Right cardiac atrium (tissue), 5 donors: ENCODE data around the gene TSEN2. TPM values are rescaled to one million over a fixed set of nuclear protein-coding genes. Genes with fewer than 3 reads are reported as not detected.

Source experiments
- ATAC-seq, 2 donors: fragments of 200-7000 bp; cut with Tn5 transposase; one replicate each; pipeline versions ENCODE4 v1.8.0 to v1.9.1; 2020; ENCODE audit warnings: moderate library complexity in 2 of 2, mild to moderate bottlenecking in 1 of 2
- DNase-seq, 3 donors: peaks; one replicate each; pipeline ENCODE4 v3.0.0-alpha.2; 2020
- H3K27ac ChIP-seq: one replicate; pipeline ENCODE4 v1.5.1; 2013; ENCODE audit warnings: mild to moderate bottlenecking, low read length, control low read depth, moderate library complexity
- H3K27me3 ChIP-seq: one replicate; pipeline ENCODE4 v1.6.1; 2013; ENCODE audit not compliant: control insufficient read depth, insufficient read depth
- H3K4me1 ChIP-seq: one replicate; pipeline ENCODE4 v1.6.1; 2013; ENCODE audit warnings: low read length; ENCODE audit not compliant: control insufficient read depth, insufficient read depth
- H3K4me3 ChIP-seq: one replicate; pipeline ENCODE4 v1.5.1; 2013; ENCODE audit warnings: low read length, control low read depth
- H3K9me3 ChIP-seq: one replicate; pipeline ENCODE4 v1.6.1; 2013; ENCODE audit warnings: low read length; ENCODE audit not compliant: control insufficient read depth
- WGBS: extraction: QIAGEN DNeasy Blood & Tissue Kit; methylation state at CpG from one replicate; pipeline ENCODE4 v1.1.7; 2013; 5-methylcytosine and 5-hydroxymethylcytosine counted together
- intact Hi-C, 4 donors: fragments of 100-400 bp; cut with DNase I; formaldehyde crosslinking; loops; one replicate each; pipeline versions ENCODE4 v1.11.0 to v1.14.0; 2022 to 2023
- polyA plus RNA-seq: library from polyadenylated mRNA; stranded (reverse); fragments of 200-250 nt; gene quantifications from one replicate; pipeline ENCODE4 v1.2.3, GENCODE V29; 2013
- total RNA-seq, 4 donors: library from RNA; stranded (reverse); fragmentation: NEBNext Ultra II Directional; extraction: Animal tissue kit (Norgen Biotek cat#: 25700); gene quantifications; one replicate each; pipeline ENCODE4 v1.2.1, GENCODE V29; 2021
- donor health status: healthy with polysubstance abuse.
- donor health status: DM: no; HTN: yes; CAD: no.
- donor health status: DM: no; HTN: no; CAD: no.
- donor health status: DM: no; HTN: yes; CAD: no; lungs with severe emphysema.
- donor health status: DM: yes; HTN: yes; CAD: no.

TSEN2 gene
- total and polyA plus RNA-seq, 5 donors: 13.9 to 21.4 (median 19.2) TPM

GRCh38 chr3:12557473-12558100, 73.3 kb downstream of the TSEN2 start:
- no peaks in the 10 kb centered on the region for H3K9me3 ChIP-seq
- intact Hi-C loops: no loop called here
- H3K27me3 ChIP-seq: no peaks in the 10 kb centered on the region
- peaks cover 8% of the 10 kb centered on the region for H3K4me1 ChIP-seq
- H3K4me3 ChIP-seq: peak overlapping the region; percentile 68
- H3K27ac ChIP-seq: peak overlapping the region; percentile 84
- WGBS: 1% methylated on average over 18 of the region's 18 CpGs
- ATAC-seq (no peak), DNase-seq (no peak)

GRCh38 chr3:12558706-12559105, 74.4 kb downstream of the TSEN2 start:
- intact Hi-C loops: no loop called here
- DNase-seq: no peak
- Histone ChIP-seq H3K4me3 (no peak overlapping the region), H3K27ac (no peak overlapping the region), H3K4me1 (peaks cover 8% of the 10 kb centered on the region), H3K9me3 (no peaks in the 10 kb centered on the region), H3K27me3 (no peaks in the 10 kb centered on the region)
- no peak for ATAC-seq
- WGBS: 72% methylated on average over 4 of the region's 4 CpGs

GRCh38 chr3:12559520-12559919, 75.2 kb downstream of the TSEN2 start:
- WGBS: 70% methylated on average over 3 of the region's 3 CpGs
- H3K27me3 ChIP-seq: no peaks in the 10 kb centered on the region
- no peaks in the 10 kb centered on the region for H3K9me3 ChIP-seq
- no peak overlapping the region for H3K27ac ChIP-seq
- H3K4me3 ChIP-seq: no peak overlapping the region
- ATAC-seq (no peak), DNase-seq (no peak)
- intact Hi-C loops: no loop called here
- H3K4me1 ChIP-seq: peaks cover 8% of the 10 kb centered on the region

- intact Hi-C loops: no loop called here
- H3K9me3 ChIP-seq: no peaks in the 10 kb centered on the region
- ATAC-seq: no peak
- DNase-seq: no peak
- peak overlapping the region; percentile 73 for H3K27ac ChIP-seq
- no peak overlapping the region for H3K4me3 ChIP-seq
- H3K4me1 ChIP-seq: peaks cover 8% of the 10 kb centered on the region
- H3K27me3 ChIP-seq: no peaks in the 10 kb centered on the region
- WGBS: 66% methylated on average over 5 of the region's 5 CpGs
Observed at GRCh38 chr3:12560505-12561190, 76.4 kb downstream of the TSEN2 start.

DNA sequence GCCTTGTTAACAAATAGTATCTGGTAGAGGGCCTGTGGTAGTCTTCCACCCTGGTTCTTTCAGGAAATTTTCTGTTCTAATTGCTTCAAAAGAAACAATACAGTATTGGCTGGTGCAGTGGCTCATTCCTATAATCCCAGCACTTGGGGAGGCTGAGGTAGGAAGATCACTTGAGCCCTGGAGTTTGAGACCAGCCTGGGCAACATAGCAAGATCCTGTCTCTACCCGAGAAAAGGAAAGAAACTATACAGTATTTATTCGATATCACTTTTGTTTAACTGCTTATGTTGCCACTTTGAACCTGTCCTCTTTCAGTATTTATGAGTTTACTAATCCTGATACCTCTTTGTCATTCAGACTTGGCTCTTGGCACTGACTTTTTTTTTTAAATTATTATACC, 77.1 kb downstream of the TSEN2 start:
- no peak for DNase-seq
- 93% methylated on average over 2 of the region's 2 CpGs for WGBS
- ATAC-seq: no peak
- Histone ChIP-seq H3K27ac (no peak overlapping the region), H3K27me3 (no peaks in the 10 kb centered on the region), H3K9me3 (no peaks in the 10 kb centered on the region), H3K4me1 (peaks cover 8% of the 10 kb centered on the region), H3K4me3 (no peak overlapping the region)
- intact Hi-C loops: no loop called here

- peaks cover 8% of the 10 kb centered on the region for H3K4me1 ChIP-seq
- ATAC-seq: no peak
- H3K4me3 ChIP-seq: no peak overlapping the region
- intact Hi-C loops: no loop called here
- WGBS: 39% methylated on average over 1 of the region's 1 CpG
- H3K27ac ChIP-seq: peak overlapping the region; percentile 14
- DNase-seq: no peak
- H3K27me3 ChIP-seq: no peaks in the 10 kb centered on the region
- H3K9me3 ChIP-seq: no peaks in the 10 kb centered on the region
Observed at GRCh38 chr3:12562451-12562850, 78.2 kb downstream of the TSEN2 start.

DNA sequence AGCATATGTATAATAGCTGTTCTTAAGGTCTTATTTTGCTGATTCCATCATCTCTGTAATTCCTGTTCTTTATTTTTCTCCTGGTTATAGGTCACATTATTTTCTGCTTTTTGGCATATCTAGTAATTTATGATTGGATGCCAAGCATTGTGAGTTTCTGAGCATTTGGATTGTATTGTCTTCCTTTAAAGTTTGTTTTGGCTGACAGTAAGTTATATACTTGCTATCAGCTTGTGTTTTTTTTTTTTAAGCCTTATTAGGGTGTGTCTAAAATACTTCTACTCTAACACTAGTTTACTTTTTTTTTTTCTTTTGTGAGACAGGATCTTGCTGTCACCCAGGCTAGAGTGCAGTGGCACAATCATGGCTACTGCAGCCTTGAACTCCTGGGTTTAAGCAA, 82.7 kb downstream of the TSEN2 start:
- no peak for DNase-seq
- Histone ChIP-seq H3K27me3 (no peaks in the 10 kb centered on the region), H3K27ac (no peak overlapping the region), H3K4me3 (no peak overlapping the region), H3K4me1 (peaks cover under 1% of the 10 kb centered on the region), H3K9me3 (no peaks in the 10 kb centered on the region)
- intact Hi-C loops: no loop called here
- peak in 1 of 2 donors; percentile 60 for ATAC-seq

DNA sequence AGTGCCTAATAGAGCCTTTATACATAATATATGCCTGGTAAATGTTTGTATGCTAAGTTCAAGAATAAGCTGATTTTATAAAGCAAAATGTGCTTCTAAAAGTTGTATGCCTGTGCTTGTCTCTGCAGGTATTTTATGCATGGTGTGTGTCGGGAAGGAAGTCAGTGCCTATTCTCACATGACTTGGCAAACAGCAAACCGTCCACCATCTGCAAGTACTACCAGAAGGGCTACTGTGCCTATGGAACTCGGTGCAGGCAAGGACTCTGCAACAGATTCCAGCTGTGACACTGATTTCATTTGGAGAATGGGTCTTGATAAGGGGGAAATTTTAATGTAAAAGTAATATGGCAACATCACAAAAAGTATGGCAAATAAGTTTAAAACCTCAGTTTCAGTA, 84.5 kb downstream of the TSEN2 start:
- Histone ChIP-seq H3K4me3 (no peak overlapping the region), H3K4me1 (no peaks in the 10 kb centered on the region), H3K27me3 (no peaks in the 10 kb centered on the region), H3K9me3 (no peaks in the 10 kb centered on the region), H3K27ac (no peak overlapping the region)
- intact Hi-C loops: no loop called here
- DNase-seq: no peak
- no peak for ATAC-seq
- WGBS: 62% methylated on average over 3 of the region's 3 CpGs

GRCh38 chr3:12569836-12570235, 85.6 kb downstream of the TSEN2 start:
- intact Hi-C loops: no loop called here
- Histone ChIP-seq H3K4me3 (no peak overlapping the region), H3K9me3 (no peaks in the 10 kb centered on the region), H3K27ac (no peak overlapping the region), H3K27me3 (no peaks in the 10 kb centered on the region), H3K4me1 (peaks cover 7% of the 10 kb centered on the region)
- ATAC-seq (no peak), DNase-seq (no peak)
- WGBS: 84% methylated on average over 6 of the region's 6 CpGs

DNA sequence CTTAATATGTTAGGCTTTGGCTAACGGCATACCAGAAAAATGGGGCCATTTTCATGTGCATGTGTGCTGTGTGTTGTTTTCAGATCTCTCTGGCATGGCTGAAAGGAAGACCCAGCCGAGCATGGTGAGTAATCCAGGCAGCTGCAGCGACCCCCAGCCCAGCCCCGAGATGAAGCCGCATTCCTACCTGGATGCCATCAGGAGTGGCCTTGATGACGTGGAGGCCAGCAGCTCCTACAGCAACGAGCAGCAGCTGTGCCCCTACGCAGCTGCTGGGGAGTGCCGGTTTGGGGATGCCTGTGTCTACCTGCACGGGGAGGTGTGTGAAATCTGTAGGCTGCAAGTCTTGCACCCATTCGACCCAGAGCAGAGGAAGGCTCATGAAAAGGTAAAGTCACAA, 87.7 kb downstream of the TSEN2 start:
- Histone ChIP-seq H3K4me3 (no peak overlapping the region), H3K9me3 (no peaks in the 10 kb centered on the region), H3K27ac (no peak overlapping the region), H3K4me1 (peaks cover 7% of the 10 kb centered on the region), H3K27me3 (no peaks in the 10 kb centered on the region)
- intact Hi-C loops: no loop called here
- no peak for ATAC-seq
- DNase-seq: no peak
- WGBS: 88% methylated on average over 11 of the region's 11 CpGs

GRCh38 chr3:12574131-12574530, 89.9 kb downstream of the TSEN2 start:
- DNase-seq (no peak), ATAC-seq (peak in 1 of 2 donors; percentile 19)
- Histone ChIP-seq H3K4me3 (no peak overlapping the region), H3K9me3 (no peaks in the 10 kb centered on the region), H3K27me3 (no peaks in the 10 kb centered on the region), H3K27ac (peak overlapping the region; percentile 70), H3K4me1 (peaks cover 7% of the 10 kb centered on the region)
- 91% methylated on average over 6 of the region's 6 CpGs for WGBS
- intact Hi-C loops: no loop called here
